Fibroblast of lung (primary cell): ENCODE measurements around the gene EEF2K.

Source experiments
- CTCF ChIP-seq, 2 donors: IDR thresholded peaks in 1 of 2; conservative IDR thresholded peaks in 1 of 2; 1 replicate in 1 of 2; 2 replicates in 1 of 2; pipeline ENCODE4 v1.5.1; 2011 to 2012; ENCODE audit warnings: low read length in 2 of 2, control low read depth in 1 of 2, inconsistent platforms in 1 of 2, low read depth in 1 of 2, mild to moderate bottlenecking in 1 of 2
- EZH2 ChIP-seq: IDR thresholded peaks from 2 replicates; pipeline ENCODE4 v1.5.1; 2012; ENCODE audit warnings: low read length, control low read depth, mild to moderate bottlenecking; ENCODE audit errors: missing control alignments

- TF ChIP-seq CTCF (conservative IDR thresholded peaks at IDR 0.05 in 1 of 2, IDR thresholded peaks at IDR 0.05 in 1 of 2; ENCODE audit: low read depth in 1 of 2, low read length in 2 of 2), result no peak
- TF ChIP-seq EZH2, result no peak
Observed at GRCh38 chr16:22311520-22311919, 105.4 kb downstream of the EEF2K start.
